Activated CD8-positive, alpha-beta memory T cell treated with anti-CD3 and anti-CD28 coated beads for 4 hours (primary cell): Measurements from ENCODE around the gene AHSP.
"Not testable (repeated sequence)": the region's sequence is repeated elsewhere in the genome, so short reads cannot be mapped to it uniquely, and the experiment has no call there.

Experiments used
- DNase-seq, 2 donors: peaks; one replicate each; pipeline ENCODE4 v3.0.0-alpha.2; 2020; ENCODE audit warnings: low read depth in 2 of 2

Gene AHSP, protein sequence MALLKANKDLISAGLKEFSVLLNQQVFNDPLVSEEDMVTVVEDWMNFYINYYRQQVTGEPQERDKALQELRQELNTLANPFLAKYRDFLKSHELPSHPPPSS

DNA sequence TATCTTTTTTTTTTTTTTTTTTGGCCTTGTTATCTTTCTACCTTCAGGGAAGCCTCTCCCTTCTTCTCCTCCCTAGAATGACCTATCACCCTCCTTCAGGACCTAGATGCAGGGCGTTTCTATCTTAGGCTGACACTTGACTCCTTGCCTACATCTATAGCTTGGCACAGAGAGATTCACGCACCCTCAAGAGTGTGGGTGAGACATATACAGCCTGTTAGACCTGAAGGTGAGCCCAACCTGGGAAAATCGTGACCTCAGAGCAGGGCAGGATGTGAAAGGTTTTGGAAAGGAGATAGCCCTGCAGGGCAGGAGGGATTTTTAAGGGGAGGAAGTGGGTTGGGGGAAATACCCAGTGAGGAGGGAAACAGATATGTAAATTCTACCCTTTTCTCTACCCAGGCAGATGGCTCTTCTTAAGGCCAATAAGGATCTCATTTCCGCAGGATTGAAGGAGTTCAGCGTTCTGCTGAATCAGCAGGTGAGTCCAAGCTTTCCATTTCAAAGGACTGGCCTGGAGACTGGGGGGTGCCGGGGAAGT is at the start of gene AHSP:
Gene AHSP (plus strand): TSS at position 167 of the 541 bp plus-strand sequence. CDS start 240 bp downstream, at position 407.
- no peak for DNase-seq

DNA sequence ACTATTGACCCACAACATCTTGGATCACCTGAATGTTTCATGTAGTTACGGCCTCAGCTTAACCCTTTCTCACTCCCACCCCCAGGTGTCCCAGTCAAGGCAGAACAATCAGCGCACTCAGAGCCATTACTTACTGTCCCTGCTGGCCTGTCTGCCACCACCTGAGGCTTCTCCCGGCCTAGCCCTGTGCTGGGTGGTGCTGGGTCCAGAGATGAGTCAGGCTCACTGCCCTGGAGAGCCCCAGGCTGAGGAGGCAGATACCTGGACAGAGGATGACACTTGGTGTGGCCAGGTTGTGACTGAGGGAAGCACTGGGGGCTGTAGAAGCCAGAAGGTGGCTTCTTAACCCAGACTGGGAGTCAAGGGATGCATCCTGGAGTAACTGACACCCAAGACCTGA is 48.7 kb upstream of the AHSP start:
- DNase-seq: no peak

DNA sequence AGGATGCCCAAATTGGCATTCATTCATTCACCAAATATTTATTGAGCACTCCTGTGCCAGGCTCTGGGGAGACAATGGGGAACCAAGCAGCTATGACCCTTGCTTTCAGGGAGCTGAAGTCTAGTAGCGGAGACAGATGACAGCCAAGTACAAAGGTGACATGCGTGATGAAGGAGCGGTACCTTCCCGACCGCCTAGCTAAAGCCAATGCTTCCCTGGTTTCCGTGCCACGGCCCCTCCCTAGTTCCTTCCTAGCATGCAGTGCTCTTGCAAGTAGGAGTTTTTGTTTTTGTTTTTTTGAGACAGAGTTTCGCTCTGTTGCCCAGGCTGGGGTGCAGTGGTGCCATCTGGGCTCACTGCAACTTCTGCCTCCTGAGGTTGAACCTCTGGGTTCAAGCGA is 47.9 kb upstream of the AHSP start:
- DNase-seq: no peak

DNA sequence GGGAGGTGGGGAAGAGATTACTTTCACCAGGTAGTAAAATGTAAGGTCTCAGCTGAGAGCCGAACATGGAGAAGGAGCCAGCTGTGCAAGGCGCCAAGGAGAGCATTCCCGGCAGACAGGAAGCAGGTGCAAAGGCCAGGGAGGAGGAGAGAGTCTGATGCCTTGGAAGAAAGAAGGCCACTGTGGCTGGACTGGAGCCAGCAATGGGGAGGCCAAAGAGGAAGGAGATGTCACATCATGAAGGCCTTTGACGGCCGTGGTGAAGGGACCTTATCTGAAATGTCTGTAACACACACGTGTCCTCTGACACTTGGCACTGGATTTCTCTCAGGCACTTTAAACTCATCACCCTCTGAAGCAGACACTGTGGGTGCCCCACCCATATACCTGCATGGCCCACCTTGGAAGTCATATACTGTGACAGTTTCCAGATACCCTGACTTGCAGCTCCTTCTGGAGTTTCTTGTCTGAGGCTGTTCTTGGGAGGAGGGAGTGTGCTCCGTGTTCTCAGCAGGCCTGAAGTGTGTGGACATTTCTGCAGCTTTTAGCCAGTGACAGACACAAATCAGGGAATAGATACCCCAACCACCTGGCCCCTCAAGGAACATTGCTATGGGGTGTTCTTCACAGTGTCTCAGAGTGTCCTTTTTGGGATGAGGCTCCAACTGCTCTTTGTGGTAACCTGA is 46.7 kb upstream of the AHSP start:
- no peak for DNase-seq

DNA sequence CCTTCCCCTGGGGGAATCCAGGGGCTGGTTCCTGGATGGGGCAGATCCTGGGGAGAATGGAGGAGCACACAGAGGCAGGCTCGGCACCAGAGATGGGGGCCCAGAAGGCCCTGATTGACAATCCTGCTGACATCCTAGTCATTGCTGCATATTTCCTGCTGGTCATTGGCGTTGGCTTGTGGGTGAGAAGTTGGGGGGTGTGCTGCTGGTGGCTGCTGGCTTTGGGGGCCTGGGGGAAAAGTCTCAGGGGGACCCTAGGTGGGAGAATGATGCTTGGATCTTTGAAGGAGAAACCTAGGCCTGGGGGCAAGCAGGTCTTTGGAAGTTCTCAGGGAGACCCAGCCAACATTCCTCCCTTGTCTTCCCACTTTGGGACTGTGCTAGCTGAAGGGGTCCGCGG is 44.6 kb upstream of the AHSP start, which contains the start of gene SLC5A2:
Gene SLC5A2 (plus strand): TSS at position 43 of the 400 bp plus-strand sequence. CDS start 14 bp downstream, at position 57.
- DNase-seq: no peak

DNA sequence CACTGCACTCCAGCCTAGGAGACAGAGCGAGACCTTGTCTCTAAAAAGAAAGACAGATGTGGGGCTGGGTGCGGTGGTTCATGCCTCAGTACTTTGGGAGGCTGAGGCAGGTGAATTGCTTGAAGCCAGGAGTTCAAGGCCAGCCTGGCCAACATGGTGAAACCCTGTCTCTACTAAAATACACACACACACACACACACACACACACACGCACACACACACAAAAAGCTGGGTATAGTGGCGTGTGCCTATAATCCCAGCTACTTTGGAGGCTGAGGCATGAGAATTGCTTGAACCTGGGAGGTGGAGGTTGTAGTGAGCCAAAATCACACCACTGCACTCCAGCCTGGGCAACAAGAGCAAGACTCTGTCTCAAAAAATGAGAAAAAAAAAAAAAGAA is 43.7 kb upstream of the AHSP start:
- not testable (repeated sequence) for DNase-seq

DNA sequence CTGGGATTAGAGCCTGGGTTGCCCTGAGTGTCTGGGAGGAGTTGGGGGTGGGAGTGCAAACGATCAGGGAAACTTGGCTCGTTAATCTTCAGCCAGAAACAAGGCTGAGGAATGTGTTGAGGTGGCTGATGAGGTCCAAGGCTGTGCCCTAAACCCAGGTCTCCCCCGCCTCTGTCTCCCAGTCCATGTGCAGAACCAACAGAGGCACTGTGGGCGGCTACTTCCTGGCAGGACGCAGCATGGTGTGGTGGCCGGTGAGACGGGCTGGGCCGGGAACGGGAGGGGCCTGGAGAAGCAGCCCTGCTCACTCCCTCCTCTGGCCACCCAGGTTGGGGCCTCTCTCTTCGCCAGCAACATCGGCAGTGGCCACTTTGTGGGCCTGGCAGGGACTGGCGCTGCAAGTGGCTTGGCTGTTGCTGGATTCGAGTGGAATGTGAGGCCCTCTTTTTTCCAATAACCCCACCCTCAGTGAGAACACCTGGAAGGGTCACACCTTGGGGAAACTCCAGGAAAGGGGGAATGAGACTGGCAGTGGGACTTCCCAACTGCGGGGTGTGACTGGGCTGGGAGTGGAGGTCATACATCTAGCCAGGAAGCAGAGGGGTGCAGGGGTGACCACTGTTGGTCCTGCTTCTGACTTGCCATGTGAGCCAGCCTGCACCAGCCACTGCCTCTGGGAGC is 43.1 kb upstream of the AHSP start:
- no peak for DNase-seq

DNA sequence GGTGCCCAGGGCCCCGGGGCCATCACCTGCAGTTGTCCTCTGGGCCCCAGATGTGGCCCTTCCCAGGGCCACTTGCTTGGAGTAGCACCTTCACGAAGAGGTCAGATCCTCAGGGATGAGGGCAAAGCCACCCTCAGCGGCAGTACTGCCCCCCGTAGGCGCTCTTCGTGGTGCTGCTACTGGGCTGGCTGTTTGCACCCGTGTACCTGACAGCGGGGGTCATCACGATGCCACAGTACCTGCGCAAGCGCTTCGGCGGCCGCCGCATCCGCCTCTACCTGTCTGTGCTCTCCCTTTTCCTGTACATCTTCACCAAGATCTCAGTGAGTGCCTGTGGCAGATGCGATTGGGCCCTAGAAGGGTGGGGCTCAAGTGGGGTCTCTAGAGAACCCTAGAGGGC is 42.1 kb upstream of the AHSP start:
- no peak for DNase-seq

DNA sequence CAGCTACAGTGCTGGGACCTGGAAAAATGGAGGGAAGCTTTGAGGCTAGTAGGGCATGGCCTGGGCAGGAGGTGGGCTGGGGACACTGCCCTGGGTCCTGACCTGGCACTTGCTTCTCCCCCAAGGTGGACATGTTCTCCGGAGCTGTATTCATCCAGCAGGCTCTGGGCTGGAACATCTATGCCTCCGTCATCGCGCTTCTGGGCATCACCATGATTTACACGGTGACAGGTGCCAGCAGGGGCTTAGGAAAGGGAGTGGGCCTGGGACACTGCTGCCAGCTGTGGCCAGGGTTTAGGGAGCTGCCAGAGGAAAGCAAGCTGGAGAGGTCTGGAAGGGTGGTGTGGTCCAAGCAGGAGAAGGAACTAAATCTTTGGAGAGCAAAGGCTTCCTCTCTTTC is 41.7 kb upstream of the AHSP start:
- no peak for DNase-seq

DNA sequence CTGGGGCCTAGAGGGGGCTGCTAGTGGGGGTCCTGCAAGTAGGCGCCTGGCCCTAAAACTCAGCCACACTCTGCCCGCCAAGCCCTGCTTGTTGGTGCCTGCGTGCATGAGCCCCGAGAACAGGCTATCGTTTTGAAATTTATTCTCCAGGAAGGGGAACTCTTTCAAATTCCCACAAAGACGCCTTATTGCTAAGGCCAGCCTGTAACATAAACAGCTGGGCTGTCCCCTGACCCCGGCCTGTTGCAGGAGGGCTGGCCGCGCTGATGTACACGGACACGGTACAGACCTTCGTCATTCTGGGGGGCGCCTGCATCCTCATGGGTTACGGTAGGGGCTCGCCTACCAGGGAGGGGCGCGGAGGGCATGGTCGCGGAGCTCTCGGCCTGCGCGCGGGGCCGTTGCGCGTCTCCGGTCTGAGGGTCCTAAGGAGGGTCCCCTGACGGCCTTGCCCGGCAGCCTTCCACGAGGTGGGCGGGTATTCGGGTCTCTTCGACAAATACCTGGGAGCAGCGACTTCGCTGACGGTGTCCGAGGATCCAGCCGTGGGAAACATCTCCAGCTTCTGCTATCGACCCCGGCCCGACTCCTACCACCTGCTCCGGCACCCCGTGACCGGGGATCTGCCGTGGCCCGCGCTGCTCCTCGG is 40.5 kb upstream of the AHSP start:
- no peak for DNase-seq

DNA sequence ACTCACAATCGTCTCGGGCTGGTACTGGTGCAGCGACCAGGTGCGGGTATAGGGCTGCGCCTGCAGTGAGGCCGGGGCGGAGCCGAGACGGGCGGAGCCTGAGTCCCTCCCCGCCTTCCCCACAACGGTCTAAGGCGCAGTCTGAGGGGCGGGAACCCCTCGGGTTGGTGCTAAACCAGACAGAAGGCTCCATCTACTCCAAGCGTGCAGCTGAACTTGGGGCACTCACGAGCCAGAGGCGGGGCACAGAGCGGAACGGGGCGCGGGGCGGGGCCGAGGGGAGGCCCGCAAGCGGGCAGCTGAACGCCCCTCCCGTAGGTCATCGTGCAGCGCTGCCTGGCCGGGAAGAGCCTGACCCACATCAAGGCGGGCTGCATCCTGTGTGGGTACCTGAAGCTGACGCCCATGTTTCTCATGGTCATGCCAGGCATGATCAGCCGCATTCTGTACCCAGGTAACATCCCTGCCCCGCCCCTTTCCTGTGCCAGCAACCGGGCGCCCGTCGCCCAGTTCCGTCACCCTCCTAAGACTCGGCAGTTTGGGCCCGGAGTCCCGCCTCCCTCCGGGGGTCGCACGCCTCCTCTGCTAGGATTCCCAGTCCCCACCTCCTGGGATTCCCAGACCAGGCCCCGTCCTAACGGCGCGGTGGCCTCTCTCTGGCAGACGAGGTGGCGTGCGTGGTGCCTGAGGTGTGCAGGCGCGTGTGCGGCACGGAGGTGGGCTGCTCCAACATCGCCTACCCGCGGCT is 39.8 kb upstream of the AHSP start:
- DNase-seq: peak; percentile 35 to 41

DNA sequence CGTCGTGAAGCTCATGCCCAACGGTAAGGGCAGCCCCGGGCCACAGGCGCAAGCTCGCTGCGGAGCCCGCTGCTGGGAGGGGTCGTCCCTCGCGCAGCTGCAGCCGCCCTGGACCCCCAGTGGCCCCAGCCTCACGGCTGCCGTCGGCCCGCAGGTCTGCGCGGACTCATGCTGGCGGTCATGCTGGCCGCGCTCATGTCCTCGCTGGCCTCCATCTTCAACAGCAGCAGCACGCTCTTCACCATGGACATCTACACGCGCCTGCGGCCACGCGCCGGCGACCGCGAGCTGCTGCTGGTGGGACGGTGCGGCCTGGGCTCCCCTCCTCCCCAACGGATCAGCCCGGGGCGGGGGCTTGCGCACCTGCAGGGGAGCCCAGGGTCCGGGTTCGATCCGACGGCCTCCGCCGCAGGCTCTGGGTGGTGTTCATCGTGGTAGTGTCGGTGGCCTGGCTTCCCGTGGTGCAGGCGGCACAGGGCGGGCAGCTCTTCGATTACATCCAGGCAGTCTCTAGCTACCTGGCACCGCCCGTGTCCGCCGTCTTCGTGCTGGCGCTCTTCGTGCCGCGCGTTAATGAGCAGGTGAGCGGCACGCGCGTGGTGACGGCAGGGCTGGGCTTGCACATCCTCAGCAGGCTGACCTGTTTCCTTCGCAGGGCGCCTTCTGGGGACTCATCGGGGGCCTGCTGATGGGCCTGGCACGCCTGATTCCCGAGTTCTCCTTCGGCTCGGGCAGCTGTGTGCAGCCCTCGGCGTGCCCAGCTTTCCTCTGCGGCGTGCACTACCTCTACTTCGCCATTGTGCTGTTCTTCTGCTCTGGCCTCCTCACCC is 39.0 kb upstream of the AHSP start:
- no peak for DNase-seq

DNA sequence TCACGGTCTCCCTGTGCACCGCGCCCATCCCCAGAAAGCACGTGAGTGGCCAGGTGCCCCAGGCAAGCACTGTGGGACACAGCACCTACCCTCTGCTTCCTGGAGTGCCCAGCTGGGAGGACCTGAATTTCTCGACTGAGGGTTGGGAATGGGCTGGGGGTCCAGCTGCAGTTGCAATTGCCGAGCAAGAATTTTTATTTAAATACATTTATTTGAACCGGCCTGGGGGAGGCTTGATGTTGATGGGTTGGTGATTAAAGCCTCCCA is 38.5 kb upstream of the AHSP start:
- DNase-seq: no peak

DNA sequence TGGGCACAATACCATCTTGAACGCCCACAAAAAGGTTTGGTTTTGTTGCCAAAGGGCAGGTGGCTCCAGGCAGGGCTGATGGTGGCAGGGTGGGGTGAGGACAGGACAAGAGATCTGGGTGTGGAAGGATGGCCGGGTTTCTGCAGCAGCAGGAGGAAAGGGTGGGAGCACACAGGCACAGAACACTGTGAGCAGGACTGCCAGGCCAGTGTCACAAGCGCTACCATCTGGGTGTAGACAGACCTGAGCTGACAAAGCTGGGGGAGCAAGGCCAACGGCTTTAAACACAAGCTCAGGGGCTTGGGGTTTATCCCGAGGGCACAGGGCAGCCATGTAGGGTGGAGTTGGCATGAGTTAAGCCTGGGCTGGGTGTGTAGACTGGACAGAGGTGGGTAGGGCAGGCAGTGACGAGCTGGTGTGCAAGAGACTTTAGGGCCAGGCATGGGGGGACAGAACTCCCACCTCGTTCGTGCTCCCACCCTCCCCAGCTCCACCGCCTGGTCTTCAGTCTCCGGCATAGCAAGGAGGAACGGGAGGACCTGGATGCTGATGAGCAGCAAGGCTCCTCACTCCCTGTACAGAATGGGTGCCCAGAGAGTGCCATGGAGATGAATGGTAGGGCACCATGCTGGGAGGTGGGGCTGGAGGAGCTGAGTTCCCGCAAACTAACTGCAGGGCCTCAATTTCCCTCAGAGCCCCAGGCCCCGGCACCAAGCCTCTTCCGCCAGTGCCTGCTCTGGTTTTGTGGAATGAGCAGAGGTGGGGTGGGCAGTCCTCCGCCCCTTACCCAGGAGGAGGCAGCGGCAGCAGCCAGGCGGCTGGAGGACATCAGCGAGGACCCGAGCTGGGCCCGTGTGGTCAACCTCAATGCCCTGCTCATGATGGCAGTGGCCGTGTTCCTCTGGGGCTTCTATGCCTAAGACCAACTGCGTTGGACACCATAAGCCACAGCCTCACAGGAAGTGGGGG is 37.8 kb upstream of the AHSP start:
- DNase-seq: no peak

DNA sequence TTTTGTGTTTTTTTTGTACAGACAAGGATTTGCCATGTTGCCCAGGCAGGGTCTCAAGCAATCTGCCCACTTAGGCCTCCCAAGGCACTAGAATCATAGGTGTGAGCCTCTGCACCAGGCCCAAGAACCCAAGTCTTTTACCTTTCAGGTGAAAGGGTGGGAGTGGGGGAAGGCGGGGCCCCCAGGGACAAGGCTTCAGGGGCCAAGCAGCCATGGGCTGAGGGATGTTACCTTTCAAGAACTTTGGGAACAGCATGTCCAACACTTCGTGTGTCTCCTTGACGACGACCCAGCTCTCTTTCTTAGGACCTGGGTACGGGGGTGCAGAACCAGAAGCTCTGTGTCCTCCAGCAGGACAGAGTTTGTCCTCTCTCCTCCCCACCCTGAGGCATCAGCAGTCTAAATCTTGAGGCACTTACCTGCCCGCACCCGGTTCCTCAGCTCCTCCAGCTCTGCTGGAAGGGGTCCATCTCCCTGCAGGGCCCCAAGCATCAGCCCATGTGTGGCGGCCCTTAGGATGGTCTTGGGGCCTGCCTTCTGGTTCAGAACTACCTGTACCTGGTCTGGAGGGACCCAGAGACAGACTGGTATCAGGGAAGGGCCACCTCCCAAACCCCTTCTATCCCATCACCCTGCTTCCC is 35.8 kb upstream of the AHSP start:
- no peak for DNase-seq

DNA sequence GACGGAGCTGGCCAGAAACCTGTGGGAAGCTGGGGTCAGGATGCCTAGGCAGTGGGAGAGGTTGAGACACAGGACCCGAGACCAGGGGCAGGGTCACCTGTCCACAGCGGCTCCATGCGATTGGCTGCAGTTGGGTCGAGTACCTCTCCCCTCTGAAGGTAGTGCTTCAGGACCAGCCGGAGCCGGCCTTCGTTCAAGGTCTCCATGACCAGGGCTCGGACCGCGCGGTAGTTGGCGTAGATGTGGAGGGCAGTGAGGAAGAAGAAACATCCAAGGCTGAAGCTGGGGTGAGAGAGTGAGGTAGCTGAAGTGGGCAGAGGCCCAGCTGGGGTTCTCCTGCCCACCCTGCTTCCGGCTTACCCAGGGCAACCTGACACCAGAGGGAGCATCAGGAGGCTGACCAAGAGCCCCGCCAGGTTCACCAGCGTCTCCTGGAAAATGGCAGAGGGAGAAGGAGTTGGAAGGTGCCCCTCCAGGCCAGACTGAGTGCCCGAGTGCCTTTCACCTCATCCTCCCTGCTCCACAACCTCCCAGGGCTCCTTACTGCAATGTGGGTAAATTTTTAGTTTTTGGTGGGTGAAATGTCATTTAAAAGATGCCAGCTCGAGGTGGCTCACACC is 34.1 kb upstream of the AHSP start:
- no peak for DNase-seq

DNA sequence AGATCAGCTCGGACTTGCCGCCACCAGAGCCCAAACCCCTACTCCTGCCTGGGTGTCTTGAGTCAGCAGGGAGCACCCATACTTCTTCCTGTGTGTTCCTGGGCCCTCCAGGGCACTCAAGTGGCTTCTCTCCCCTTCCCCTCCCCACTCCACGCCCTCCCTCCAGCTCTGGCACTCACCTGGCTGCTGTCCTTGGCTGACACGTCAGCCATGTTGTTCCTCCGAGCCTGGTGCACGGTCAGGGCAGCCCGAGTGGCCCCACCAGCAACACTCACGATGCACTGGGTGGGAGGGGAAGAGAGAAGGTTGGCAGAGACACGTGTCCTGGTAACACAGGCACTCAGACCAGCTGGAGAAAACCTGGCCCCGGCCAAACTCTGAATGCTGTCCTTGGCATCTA is 31.0 kb upstream of the AHSP start:
- no peak for DNase-seq

DNA sequence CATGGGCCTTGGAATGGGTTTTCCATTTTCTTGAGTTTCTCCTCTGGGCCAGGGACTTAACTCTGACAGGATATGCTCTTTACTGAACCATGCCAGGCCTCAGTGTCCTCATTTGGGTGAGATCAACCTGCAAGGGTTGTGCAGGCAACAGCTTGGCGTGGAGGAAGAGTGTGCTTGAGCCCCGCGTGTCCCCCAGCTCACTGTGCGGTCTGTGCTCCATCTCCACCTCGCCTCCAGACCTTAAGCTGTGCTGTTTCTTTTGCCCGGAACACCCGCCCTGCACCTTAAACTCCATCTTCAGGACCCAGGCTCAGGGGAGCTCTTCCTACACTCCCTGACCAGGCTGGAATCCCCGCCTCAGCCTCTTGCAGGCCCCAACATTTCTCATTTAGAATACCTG is 29.2 kb upstream of the AHSP start:
- DNase-seq: no peak

DNA sequence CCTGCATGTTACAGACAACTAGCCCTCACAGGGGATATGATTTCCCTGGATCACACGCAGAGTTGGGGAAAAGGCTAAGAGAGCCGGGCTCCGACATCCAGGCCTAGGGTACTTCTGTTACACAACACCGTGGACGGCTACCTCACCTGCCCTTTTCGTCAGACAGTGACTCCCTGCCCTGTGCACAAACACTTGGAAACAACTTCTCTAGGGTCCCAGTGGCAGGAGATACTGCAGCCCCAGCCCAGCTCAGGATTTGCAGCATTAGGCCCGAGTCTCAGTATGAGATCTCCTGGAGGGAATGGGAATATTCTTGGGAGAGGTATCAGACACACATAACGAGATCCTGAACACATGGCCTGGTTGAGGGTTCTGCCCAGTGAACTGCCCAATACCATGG is 27.8 kb upstream of the AHSP start:
- no peak for DNase-seq
